Measurements from ENCODE around the gene TMPRSS2.

GRCh38 chr21:41537356-41537755 is 29.4 kb upstream of the TMPRSS2 start:
- TF ChIP-seq, protein P1, sequence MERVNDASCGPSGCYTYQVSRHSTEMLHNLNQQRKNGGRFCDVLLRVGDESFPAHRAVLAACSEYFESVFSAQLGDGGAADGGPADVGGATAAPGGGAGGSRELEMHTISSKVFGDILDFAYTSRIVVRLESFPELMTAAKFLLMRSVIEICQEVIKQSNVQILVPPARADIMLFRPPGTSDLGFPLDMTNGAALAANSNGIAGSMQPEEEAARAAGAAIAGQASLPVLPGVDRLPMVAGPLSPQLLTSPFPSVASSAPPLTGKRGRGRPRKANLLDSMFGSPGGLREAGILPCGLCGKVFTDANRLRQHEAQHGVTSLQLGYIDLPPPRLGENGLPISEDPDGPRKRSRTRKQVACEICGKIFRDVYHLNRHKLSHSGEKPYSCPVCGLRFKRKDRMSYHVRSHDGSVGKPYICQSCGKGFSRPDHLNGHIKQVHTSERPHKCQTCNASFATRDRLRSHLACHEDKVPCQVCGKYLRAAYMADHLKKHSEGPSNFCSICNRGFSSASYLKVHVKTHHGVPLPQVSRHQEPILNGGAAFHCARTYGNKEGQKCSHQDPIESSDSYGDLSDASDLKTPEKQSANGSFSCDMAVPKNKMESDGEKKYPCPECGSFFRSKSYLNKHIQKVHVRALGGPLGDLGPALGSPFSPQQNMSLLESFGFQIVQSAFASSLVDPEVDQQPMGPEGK (CRISPR knock-in tag; IDR thresholded peaks at IDR 0.05; ENCODE audit: borderline replicate concordance): no peak
- no peak for TF ChIP-seq PPARA (CRISPR knock-in tag; IDR thresholded peaks at IDR 0.05; ENCODE audit: borderline replicate concordance)
- TF ChIP-seq OSR1 (CRISPR knock-in tag; IDR thresholded peaks at IDR 0.05): no peak

Data from SK-N-SH treated with all-trans-retinoic acid at 6 μM for 48 hours (cell line).